ENCODE data around the gene ARL15. TPM values are rescaled to one million over a fixed set of nuclear protein-coding genes. Genes with fewer than 3 reads are reported as not detected.

Gene ARL15
- total RNA-seq, 1 experiment from 2014 or later = 7.9 TPM

GRCh38 chr5:53917095-53917494, 393.3 kb downstream of the ARL15 start:
- peak; percentile 34 for DNase-seq (ENCODE audit: low read depth)

DNA sequence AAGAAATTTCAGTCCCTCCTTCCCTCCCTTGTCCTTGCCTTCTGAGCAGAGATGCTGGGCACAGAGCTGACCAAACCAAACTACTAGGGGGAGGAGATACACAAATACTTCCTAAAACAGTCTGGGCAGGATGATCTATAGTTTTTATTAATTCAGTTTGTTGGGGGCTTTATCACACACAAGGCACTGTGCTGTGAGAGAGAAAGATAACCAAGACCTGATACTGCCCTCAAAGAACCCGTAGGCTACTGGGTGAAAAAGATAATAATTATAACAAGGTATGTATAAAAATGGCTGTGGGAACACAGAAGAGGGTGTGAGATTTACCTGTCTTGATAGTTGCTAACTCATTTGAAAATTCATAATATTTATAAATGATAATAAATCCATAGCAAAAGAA, 395.3 kb downstream of the ARL15 start:
- no peak for DNase-seq (ENCODE audit: low read depth)

GRCh38 chr5:53913941-53914340, 396.4 kb downstream of the ARL15 start:
- DNase-seq (ENCODE audit: low read depth) = no peak

- no peak for DNase-seq (ENCODE audit: low read depth)
Observed at GRCh38 chr5:53908757-53909156, 401.6 kb downstream of the ARL15 start.

DNA sequence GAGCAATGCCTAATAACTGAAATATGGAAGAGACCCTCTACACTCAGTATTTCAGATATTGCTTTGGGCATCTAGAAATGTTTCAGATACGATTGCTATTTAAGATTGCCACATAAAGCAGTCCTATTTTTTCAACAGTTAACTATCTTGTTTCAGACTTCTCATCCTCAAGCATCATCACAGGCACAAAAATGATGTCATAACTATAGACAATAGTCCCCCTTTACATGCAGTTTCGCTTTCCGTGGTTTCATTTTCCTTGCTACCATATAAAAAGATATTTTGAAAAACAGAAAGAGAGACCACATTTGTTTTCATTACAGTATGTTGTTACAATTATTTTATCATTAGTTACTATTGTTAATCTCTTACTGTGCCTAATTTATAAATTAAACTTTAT, 402.5 kb downstream of the ARL15 start:
- no peak for DNase-seq (ENCODE audit: low read depth)

DNA sequence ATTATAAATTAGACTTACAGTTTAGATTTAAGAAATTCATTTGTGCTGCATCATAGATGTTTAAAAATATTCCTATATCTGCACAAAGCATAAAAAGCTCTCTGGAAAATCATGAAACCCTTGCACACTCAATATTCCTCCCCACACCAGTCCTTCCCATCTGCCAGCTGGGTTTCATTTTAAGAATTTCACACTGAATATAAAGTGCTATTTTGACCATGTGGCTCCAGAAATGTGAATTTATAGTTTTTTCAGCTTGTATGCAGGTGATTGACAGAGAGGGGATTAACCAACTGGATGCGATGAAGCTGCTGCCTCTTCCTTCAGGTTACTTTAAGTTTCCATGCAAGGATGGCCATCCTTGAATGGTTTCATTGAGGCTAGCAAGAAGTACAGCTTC, 403.6 kb downstream of the ARL15 start:
- DNase-seq (ENCODE audit: low read depth) = no peak

GRCh38 chr5:53902296-53902907, 408.0 kb downstream of the ARL15 start:
- no peak for DNase-seq (ENCODE audit: low read depth)

DNA sequence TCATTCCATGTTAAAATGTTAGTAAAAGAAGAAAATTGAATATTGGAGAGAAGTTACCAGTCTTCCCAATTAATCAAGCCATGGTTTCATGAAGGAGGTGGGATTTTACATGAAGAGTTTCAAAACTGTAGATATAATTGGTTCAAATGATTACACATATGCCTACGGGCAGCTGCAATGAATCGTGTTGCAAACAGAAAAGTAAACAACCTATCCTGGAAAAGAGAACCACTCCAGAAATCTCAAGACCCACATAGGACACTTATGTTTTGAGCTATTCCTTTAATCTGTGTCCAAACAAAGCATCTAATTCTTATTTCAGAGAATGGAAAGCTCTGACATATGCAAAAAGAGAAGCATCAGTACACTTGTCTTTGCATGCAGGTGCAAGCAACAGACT, 409.7 kb downstream of the ARL15 start:
- no peak for DNase-seq (ENCODE audit: low read depth)

- no peak for DNase-seq (ENCODE audit: low read depth)
Observed at GRCh38 chr5:53895091-53895683, 415.2 kb downstream of the ARL15 start.

DNA sequence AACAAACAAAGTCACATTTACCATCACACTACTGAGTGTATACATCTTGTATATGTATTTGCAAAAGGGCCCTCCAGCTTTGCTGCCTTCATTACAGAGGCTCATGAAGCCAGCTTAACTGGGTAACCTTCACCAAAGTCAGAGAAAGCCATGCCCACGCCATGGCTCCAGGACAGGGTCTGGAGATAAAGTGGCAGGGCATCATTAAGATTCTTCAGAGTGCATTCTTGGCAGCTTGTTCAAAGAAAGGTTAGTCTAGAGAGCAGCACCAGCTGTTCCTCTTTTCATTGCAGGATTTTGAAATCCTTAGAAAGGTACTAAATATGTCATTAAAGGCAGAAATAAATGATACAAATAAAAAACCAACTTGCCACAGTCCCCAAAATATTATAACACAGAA, 416.7 kb downstream of the ARL15 start:
- DNase-seq (ENCODE audit: low read depth) = no peak

DNA sequence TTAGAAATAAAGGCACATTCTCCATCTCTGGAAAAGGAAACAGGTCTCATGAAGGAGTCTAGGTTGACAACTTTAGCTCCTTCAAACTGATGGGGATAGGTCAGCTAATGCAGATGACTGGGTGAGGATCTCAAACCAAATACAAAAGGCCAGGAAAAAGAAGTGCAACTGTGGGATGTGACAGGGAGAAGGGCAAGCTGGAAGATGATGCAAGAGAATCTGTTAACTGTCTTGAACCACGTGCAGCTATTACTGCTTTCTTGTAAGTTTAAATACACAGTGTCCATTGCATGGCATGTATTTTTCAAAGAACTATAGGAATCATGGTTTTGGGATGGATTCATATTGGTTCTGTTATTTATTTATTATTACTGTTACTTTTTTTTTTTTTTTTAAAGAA, 418.1 kb downstream of the ARL15 start:
- no peak for DNase-seq (ENCODE audit: low read depth)

DNA sequence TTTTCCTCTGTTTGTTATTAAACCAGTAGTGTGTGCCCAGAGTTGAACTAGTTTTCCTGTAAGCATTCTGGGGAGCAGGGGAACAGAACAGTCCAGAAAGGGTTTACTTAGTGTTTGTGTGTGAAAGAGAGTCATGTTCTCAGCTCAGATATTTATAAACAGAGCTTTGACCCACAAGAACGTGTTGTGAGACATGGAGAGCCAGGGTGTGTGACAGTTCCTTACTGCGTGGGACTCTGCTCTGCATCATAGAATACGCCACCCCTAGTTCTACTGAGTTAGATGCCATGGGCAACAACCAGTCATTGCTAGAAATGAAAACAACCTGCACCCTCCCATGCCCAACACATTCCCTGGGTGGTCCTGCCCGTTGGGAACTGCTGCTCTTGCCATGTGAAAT, 419.2 kb downstream of the ARL15 start:
- DNase-seq (ENCODE audit: low read depth) = no peak

- DNase-seq (ENCODE audit: low read depth) = no peak
Observed at GRCh38 chr5:53890490-53890889, 419.9 kb downstream of the ARL15 start.

GRCh38 chr5:53884844-53885243, 425.5 kb downstream of the ARL15 start:
- no peak for DNase-seq (ENCODE audit: low read depth)

DNA sequence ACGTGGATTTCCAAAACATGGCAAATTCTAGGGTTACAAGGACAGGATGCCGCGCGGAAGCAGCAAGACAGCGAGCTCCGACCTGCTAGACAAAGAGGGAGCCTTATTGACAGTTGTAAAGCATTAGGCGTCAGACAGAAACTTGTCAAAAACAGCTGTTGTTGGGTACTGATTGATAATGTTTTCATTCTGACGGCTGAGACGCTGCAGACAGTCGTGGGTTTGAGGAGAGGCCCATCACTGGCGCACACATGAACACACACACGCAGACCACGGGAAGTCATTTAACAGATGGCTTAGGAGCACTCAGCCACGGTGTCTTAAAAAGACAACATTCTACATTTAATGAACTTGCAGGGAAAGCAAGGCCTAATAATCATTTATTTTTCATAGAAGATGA, 426.0 kb downstream of the ARL15 start:
- DNase-seq (ENCODE audit: low read depth) = no peak

- no peak for DNase-seq (ENCODE audit: low read depth)
Observed at GRCh38 chr5:53882676-53883031, 427.7 kb downstream of the ARL15 start.

GRCh38 chr5:53882006-53882675, 428.2 kb downstream of the ARL15 start:
- no peak for DNase-seq (ENCODE audit: low read depth)

DNA sequence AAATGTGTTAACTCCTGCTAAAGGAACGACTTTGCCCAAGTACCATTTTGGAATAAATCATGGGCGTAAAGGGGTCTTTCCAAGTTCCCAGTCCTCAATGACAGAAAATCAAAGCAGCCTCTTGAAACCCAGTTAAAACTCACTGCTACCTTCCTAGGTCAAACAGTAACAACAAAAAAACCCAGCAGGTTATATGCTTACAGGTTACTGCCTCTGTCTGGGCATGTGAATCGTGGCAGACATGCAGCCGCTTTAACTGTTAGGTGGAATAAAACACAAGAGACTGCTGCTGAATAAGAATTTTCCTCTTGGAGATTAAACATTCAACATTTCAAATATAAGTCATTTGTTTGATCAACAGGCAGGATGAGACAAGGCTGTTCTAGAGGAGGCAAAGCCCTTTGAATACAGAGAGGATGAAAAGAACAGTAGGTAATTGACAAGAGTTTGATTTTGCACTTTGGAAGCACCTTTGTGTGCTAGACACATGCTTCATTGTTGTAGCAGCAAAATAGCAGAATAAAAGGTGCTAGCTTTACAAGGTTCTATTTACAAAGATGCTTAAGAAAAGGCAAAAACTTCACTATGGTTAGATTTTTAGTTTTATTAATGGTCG, 430.6 kb downstream of the ARL15 start:
- no peak for DNase-seq (ENCODE audit: low read depth)

DNA sequence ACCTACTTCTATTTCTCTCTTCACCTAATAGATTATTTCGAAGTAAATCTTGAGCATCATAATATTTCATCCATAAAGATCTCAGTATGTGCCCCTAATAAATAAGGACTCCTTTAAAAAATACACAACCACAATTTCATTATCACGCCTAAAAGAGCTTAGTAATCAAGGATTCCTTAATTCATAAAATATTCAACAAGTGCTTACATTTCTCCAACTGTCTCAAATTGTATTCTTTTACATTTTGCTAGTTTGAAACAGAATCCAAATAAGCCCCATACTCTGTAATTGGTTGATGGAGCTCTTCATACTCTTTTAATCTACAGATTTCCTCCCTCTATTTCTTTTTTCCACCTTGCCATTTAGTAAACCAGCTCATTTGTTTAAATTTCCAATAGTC, 432.4 kb downstream of the ARL15 start:
- DNase-seq (ENCODE audit: low read depth) = no peak

DNA sequence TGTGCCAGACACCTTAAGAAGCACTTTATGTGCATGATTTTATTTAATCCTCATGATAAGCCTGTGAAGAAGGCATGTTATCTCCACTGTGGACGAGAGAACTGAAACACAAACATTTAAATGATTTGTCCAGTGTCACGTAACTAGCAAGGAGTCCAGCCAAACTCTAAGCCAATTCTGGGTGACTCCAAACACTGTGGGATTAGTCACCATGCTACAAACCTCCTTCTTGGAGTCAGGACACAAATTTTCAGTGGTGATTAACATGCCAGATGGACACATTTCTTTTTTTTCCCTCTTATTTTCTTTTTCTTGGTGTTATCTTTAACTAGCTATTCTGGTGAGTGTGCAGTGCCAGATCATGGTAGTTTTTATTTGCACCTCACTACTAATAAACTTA, 433.1 kb downstream of the ARL15 start:
- DNase-seq (ENCODE audit: low read depth) = peak; percentile 43

GRCh38 chr5:53874409-53874808, 436.0 kb downstream of the ARL15 start:
- peak; percentile 13 for DNase-seq (ENCODE audit: low read depth)

GRCh38 chr5:53873235-53873634, 437.1 kb downstream of the ARL15 start:
- no peak for DNase-seq (ENCODE audit: low read depth)

- no peak for DNase-seq (ENCODE audit: low read depth)
Observed at GRCh38 chr5:53871775-53872174, 438.6 kb downstream of the ARL15 start.

Data from HT1080 (cell line).